PC-9 (cell line): ENCODE results near the gene TDG. TPM values are rescaled to one million over a fixed set of nuclear protein-coding genes. Genes with fewer than 3 reads are reported as not detected.
A peak's percentile ranks its signal among the peaks of the same experiment; 100 is the strongest.

Source experiments
- BruUV-seq: library from RNA; stranded (reverse); fragments of 400-500 nt; replicated peaks from 2 replicates; lab custom pipeline; 2021; lab: Mats Ljungman, UMichigan
- CTCF ChIA-PET: fragments of 300-600 bp; sonication (Branson Sonifier 250); formaldehyde crosslinking; loops from one replicate; lab custom pipeline; 2022; ENCODE audit warnings: antibody characterized with exemption; lab: Charles Lee
- POLR2A ChIA-PET: fragments of 300-600 bp; sonication (Branson Sonifier 250); formaldehyde crosslinking; loops from one replicate; lab custom pipeline; 2022; ENCODE audit warnings: antibody characterized with exemption; ENCODE audit not compliant: unreplicated experiment; lab: Charles Lee
- DNase-seq, 2 experiments: peaks; one replicate each; pipeline versions ENCODE4 v3.0.0 to v3.0.0-alpha.2; 2015 to 2022; ENCODE audit warnings: mixed read lengths in 1 of 2
- H2AFZ ChIP-seq: fragments of 200-600 bp; sonication (generic); 2 replicates; pipeline ENCODE4 v1.8.1; 2017; ENCODE audit warnings: antibody characterized with exemption
- H3F3A ChIP-seq: fragments of 200-600 bp; sonication (generic); 2 replicates; pipeline ENCODE4 v1.8.1; 2017; ENCODE audit warnings: antibody characterized with exemption, mild to moderate bottlenecking, low read depth; ENCODE audit not compliant: insufficient read depth
- H3K27ac ChIP-seq: fragments of 200-600 bp; sonication (generic); 2 replicates; pipeline ENCODE4 v1.6.1; 2016; ENCODE audit warnings: mixed run types
- H3K27me3 ChIP-seq: fragments of 200-600 bp; sonication (generic); 2 replicates; pipeline ENCODE4 v1.6.1; 2016; ENCODE audit warnings: low read depth, mixed run types; ENCODE audit not compliant: insufficient read depth
- H3K36me3 ChIP-seq: fragments of 200-600 bp; sonication (generic); 2 replicates; pipeline ENCODE4 v1.6.1; 2016; ENCODE audit warnings: low read depth, mixed run types
- H3K4me1 ChIP-seq: fragments of 200-600 bp; sonication (generic); replicated peaks from 2 replicates; pipeline ENCODE4 v1.6.1; 2016; ENCODE audit warnings: mixed run types; ENCODE audit not compliant: insufficient read depth
- H3K4me2 ChIP-seq: fragments of 200-600 bp; sonication (generic); 2 replicates; pipeline ENCODE4 v1.6.1; 2017; ENCODE audit warnings: mixed run types
- H3K4me3 ChIP-seq: fragments of 200-600 bp; sonication (generic); 2 replicates; pipeline ENCODE4 v1.6.1; 2016; ENCODE audit warnings: mixed run types
- H3K79me2 ChIP-seq: fragments of 200-600 bp; sonication (generic); 2 replicates; pipeline ENCODE4 v1.6.1; 2017; ENCODE audit warnings: low read depth, mixed run types
- H3K9me2 ChIP-seq: fragments of 200-600 bp; sonication (generic); 2 replicates; pipeline ENCODE4 v1.8.1; 2017; ENCODE audit warnings: mild to moderate bottlenecking; ENCODE audit not compliant: insufficient read depth
- H3K9me3 ChIP-seq: fragments of 200-600 bp; sonication (generic); 2 replicates; pipeline ENCODE4 v1.8.1; 2016; ENCODE audit warnings: low read depth; ENCODE audit not compliant: insufficient read depth
- H4K20me1 ChIP-seq: fragments of 200-600 bp; sonication (generic); 2 replicates; pipeline ENCODE4 v1.8.1; 2017; ENCODE audit not compliant: insufficient read depth
- EZH2 ChIP-seq: fragments of 200-600 bp; sonication (generic); IDR thresholded peaks from 2 replicates; pipeline ENCODE4 v1.8.0; 2017; ENCODE audit warnings: antibody characterized with exemption, low read depth
- intact Hi-C: fragments of 100-400 bp; cut with micrococcal nuclease; formaldehyde crosslinking; loops from one replicate; pipeline ENCODE4 v1.10.0; 2022; ENCODE audit not compliant: unreplicated experiment
- total RNA-seq: library from RNA; stranded (reverse); gene quantifications from 2 replicates; pipeline ENCODE4 v1.2.3, GENCODE V29; 2021
- TF ChIP-seq, protein P1 (sequence below): fragments of 200-600 bp; sonication (generic); conservative IDR thresholded peaks from 2 replicates; pipeline ENCODE4 v1.6.1; 2017; ENCODE audit warnings: mixed run types, antibody characterized with exemption, mild to moderate bottlenecking, moderate library complexity

Gene TDG
- total RNA-seq, 1 experiment from 2014 or later: 21.0 TPM

- intact Hi-C loops: loop anchor here (1.0 kb wide), 1 partner anchor 26 kb away; the partner anchor contains the start of gene HSP90B1
- POLR2A ChIA-PET: interaction anchor here (0.8 to 1.0 kb wide), 2 partner anchors 10 to 1016 kb away, joined by 19 to 22 read pairs; partner anchors contain the start of gene TDG
- TF ChIP-seq, protein P1, sequence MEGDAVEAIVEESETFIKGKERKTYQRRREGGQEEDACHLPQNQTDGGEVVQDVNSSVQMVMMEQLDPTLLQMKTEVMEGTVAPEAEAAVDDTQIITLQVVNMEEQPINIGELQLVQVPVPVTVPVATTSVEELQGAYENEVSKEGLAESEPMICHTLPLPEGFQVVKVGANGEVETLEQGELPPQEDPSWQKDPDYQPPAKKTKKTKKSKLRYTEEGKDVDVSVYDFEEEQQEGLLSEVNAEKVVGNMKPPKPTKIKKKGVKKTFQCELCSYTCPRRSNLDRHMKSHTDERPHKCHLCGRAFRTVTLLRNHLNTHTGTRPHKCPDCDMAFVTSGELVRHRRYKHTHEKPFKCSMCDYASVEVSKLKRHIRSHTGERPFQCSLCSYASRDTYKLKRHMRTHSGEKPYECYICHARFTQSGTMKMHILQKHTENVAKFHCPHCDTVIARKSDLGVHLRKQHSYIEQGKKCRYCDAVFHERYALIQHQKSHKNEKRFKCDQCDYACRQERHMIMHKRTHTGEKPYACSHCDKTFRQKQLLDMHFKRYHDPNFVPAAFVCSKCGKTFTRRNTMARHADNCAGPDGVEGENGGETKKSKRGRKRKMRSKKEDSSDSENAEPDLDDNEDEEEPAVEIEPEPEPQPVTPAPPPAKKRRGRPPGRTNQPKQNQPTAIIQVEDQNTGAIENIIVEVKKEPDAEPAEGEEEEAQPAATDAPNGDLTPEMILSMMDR: no peak
- no peak for TF ChIP-seq EZH2
- DNase-seq: no peak
- Histone ChIP-seq H3F3A (peaks cover 32% of the 10 kb centered on the region), H3K79me2 (peaks cover 34% of the 10 kb centered on the region), H3K4me1 (peaks cover 22% of the 10 kb centered on the region), H3K27ac (peak overlapping the region; percentile 75), H4K20me1 (0 out of 2 replicates have a peak, but pooled peaks cover 3% of the 10 kb centered on the region), H3K9me3 (no peaks in the 10 kb centered on the region), H2AFZ (peak overlapping the region; percentile 84), H3K36me3 (peaks cover 24% of the 10 kb centered on the region; the same call in 1 of the 2 replicates), H3K27me3 (no peaks in the 10 kb centered on the region), H3K9me2 (no peaks in the 10 kb centered on the region), H3K4me3 (peak overlapping the region; percentile 97), H3K4me2 (peak overlapping the region; percentile 86)
- BruUV-seq: no TSS peak
- CTCF ChIA-PET: no interaction called here
Measured at GRCh38 chr12:103955811-103956508, 9.7 kb upstream of the TDG start.

- CTCF ChIA-PET: interaction anchor here (0.5 kb wide), 1 partner anchor 152 kb away, joined by 5 read pairs; no protein-coding TSS in a partner anchor
- BruUV-seq: TSS peak; percentile 31
- Histone ChIP-seq H3K36me3 (peaks cover 20% of the 10 kb centered on the region; the same call in 1 of the 2 replicates), H3K4me2 (peak overlapping the region; percentile 86), H4K20me1 (0 out of 2 replicates have a peak, but pooled peaks cover 3% of the 10 kb centered on the region), H3K9me2 (no peaks in the 10 kb centered on the region), H3K79me2 (peaks cover 34% of the 10 kb centered on the region), H3K27ac (peak overlapping the region; percentile 75), H3F3A (peaks cover 25% of the 10 kb centered on the region), H3K4me3 (peak overlapping the region; percentile 97), H2AFZ (peak overlapping the region; percentile 84), H3K27me3 (no peaks in the 10 kb centered on the region), H3K4me1 (peaks cover 22% of the 10 kb centered on the region), H3K9me3 (no peaks in the 10 kb centered on the region)
- DNase-seq: peak; percentile 34 to 41
- TF ChIP-seq EZH2: no peak
- TF ChIP-seq, protein P1: no peak
- intact Hi-C loops: loop anchor here (1.0 kb wide), 2 partner anchors 9 to 26 kb away; partner anchors contain the start of genes HSP90B1 and TDG
- POLR2A ChIA-PET: interaction anchor here (0.6 to 1.0 kb wide), 3 partner anchors 9 to 1253 kb away, joined by 3 to 19 read pairs (median 4); partner anchors contain the start of genes NT5DC3 and TDG
Measured at GRCh38 chr12:103956509-103957027, 9.1 kb upstream of the TDG start.

DNA sequence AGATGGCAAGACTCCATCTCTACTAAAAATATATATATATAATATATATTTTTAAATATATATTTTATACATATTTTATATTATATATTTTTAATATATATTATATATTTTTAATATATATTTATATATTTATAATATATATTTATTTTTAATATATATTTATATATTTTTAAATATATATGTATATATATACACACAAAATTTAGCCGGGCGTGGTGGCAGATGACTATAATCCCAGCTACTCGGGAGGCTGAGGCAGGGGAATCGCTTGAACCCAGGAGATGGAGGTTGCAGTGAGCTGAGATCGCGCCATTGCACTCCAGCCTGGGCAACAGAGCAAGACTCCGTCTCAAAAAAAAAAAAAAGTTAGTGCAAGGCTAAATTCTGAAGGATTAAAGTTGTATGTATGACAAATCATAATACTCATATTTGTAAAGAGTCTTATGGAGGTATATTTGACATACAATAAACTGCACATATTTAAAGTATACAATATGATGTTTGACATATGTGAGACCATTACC lies 7.7 kb upstream of the TDG start:
- POLR2A ChIA-PET: interaction anchor here (0.6 kb wide), 1 partner anchor 170 kb away, joined by 3 read pairs; no protein-coding TSS in a partner anchor
- no TSS peak for BruUV-seq
- Histone ChIP-seq H3K4me3 (peak overlapping the region; percentile 97; the same call in 1 of the 2 replicates), H3K79me2 (peaks cover 34% of the 10 kb centered on the region), H3K4me1 (peaks cover 22% of the 10 kb centered on the region), H3K9me2 (no peaks in the 10 kb centered on the region), H3K27ac (peak overlapping the region; percentile 75; the same call in 1 of the 2 replicates), H3F3A (peaks cover 12% of the 10 kb centered on the region), H3K27me3 (no peaks in the 10 kb centered on the region), H2AFZ (no peak overlapping the region; the same call in 1 of the 2 replicates), H3K36me3 (0 out of 2 replicates have a peak, but pooled peaks cover 10% of the 10 kb centered on the region), H4K20me1 (no peaks in the 10 kb centered on the region), H3K4me2 (peak overlapping the region; percentile 86), H3K9me3 (no peaks in the 10 kb centered on the region)
- CTCF ChIA-PET: no interaction called here
- DNase-seq: no peak
- TF ChIP-seq EZH2: no peak
- intact Hi-C loops: loop anchor here (1.0 kb wide), 1 partner anchor 7 kb away; the partner anchor contains the start of gene TDG
